HL-60 (cell line): Measurements from ENCODE around the gene FCAMR.

Experiments used
- DNase-seq, 2 experiments: peaks; one replicate each; pipeline ENCODE4 v3.0.0-alpha.2; 2010 to 2020; ENCODE audit warnings: low read depth in 1 of 2, low spot score in 1 of 2
- H3K27ac ChIP-seq: fragments of 250-450 bp; sonication (Bioruptor Pico); replicated peaks from 2 replicates; pipeline ENCODE4 v1.5.1; 2020; ENCODE audit warnings: mild to moderate bottlenecking, moderate library complexity
- H3K27me3 ChIP-seq: fragments of 250-450 bp; sonication (Bioruptor Pico); 2 replicates; pipeline ENCODE4 v1.5.1; 2021; ENCODE audit warnings: mild to moderate bottlenecking, moderate library complexity; ENCODE audit not compliant: insufficient read depth, poor library complexity, severe bottlenecking
- H3K4me3 ChIP-seq: replicated peaks from 2 replicates; pipeline ENCODE4 v1.5.1; 2011; ENCODE audit warnings: mild to moderate bottlenecking, control low read depth, low read length; ENCODE audit not compliant: insufficient read depth
- CTCF ChIP-seq: IDR thresholded peaks from one replicate; pipeline ENCODE4 v1.5.1; 2011; ENCODE audit warnings: low read length, control low read depth, inconsistent platforms; ENCODE audit not compliant: insufficient read depth
- GABPA ChIP-seq: IDR thresholded peaks from 2 replicates; pipeline ENCODE4 v1.6.1; 2012; ENCODE audit warnings: low read depth
- POLR2AphosphoS5 ChIP-seq: IDR thresholded peaks from 2 replicates; pipeline ENCODE4 v1.6.1; 2012; ENCODE audit warnings: low read depth
- REST ChIP-seq: IDR thresholded peaks from 2 replicates; pipeline ENCODE4 v1.6.1; 2012; ENCODE audit warnings: low read depth; ENCODE audit not compliant: insufficient replicate concordance
- SPI1 ChIP-seq: IDR thresholded peaks from 2 replicates; pipeline ENCODE4 v1.6.1; 2012; ENCODE audit warnings: low read depth, mild to moderate bottlenecking, borderline replicate concordance

Gene FCAMR

GRCh38 chr1:206945779-206946178 is 24.5 kb downstream of the FCAMR start:
- TF ChIP-seq CTCF (no peak), GABPA (no peak), REST (no peak)
- Histone ChIP-seq H3K27ac (no peak overlapping the region), H3K27me3 (peaks cover 3% of the 10 kb centered on the region), H3K4me3 (no peak overlapping the region)
- DNase-seq = no peak

- DNase-seq = no peak
- TF ChIP-seq REST = no peak
- no peak for TF ChIP-seq CTCF
- TF ChIP-seq SPI1 = no peak
- TF ChIP-seq POLR2AphosphoS5 = no peak
- no peak for TF ChIP-seq GABPA
- Histone ChIP-seq H3K4me3 (no peak overlapping the region), H3K27me3 (peaks cover 3% of the 10 kb centered on the region), H3K27ac (no peak overlapping the region)
These were observed 25.6 kb downstream of the FCAMR start for GRCh38 chr1:206944703-206945102.

- no peak for TF ChIP-seq CTCF
- TF ChIP-seq SPI1 = no peak
- no peak for TF ChIP-seq REST
- TF ChIP-seq GABPA = no peak
- no peak for TF ChIP-seq POLR2AphosphoS5
- no peak for DNase-seq
- peaks cover 3% of the 10 kb centered on the region for H3K27me3 ChIP-seq
- no peak overlapping the region for H3K4me3 ChIP-seq
- no peak overlapping the region for H3K27ac ChIP-seq
These were observed 28.4 kb downstream of the FCAMR start for GRCh38 chr1:206941766-206942418.
